AG09309 (cell line): ENCODE data around the gene LCE3E.
"Not testable (repeated sequence)": the region's sequence is repeated elsewhere in the genome, so short reads cannot be mapped to it uniquely, and the experiment has no call there.

Source experiments
- DNase-seq: peaks from one replicate; pipeline ENCODE4 v3.0.0-alpha.2; 2010; ENCODE audit warnings: low read depth
- H3K4me3 ChIP-seq: 2 replicates; pipeline ENCODE4 v1.5.1; 2011; ENCODE audit warnings: mild to moderate bottlenecking, low read depth, low read length, moderate library complexity; ENCODE audit not compliant: control insufficient read depth
- CTCF ChIP-seq: IDR thresholded peaks from 2 replicates; pipeline ENCODE4 v1.5.1; 2011; ENCODE audit warnings: mild to moderate bottlenecking, low read depth, low read length, inconsistent platforms; ENCODE audit not compliant: insufficient read depth, control insufficient read depth; ENCODE audit errors: missing control alignments

LCE3E gene

GRCh38 chr1:152566681-152567080 lies at the start of gene LCE3E:
TSS of gene LCE3E (minus strand) at chr1:152566780. CDS start at chr1:152566208, 572 bp downstream.
- DNase-seq = no peak
- no peak for TF ChIP-seq CTCF
- H3K4me3 ChIP-seq = no peak within 1 kb of the TSS

GRCh38 chr1:152613511-152613910 lies 46.9 kb upstream of the LCE3E start, which contains the start of gene LCE3B:
TSS of gene LCE3B (plus strand) at chr1:152613811. CDS start at chr1:152613811, 0 bp downstream.
- H3K4me3 ChIP-seq = no peak within 1 kb of the TSS
- TF ChIP-seq CTCF = no peak
- DNase-seq = no peak

GRCh38 chr1:152599934-152600333 lies 33.4 kb upstream of the LCE3E start, which contains the start of gene LCE3C:
TSS of gene LCE3C (plus strand) at chr1:152600234. CDS start at chr1:152600732, 498 bp downstream.
- H3K4me3 ChIP-seq = no peak within 1 kb of the TSS
- no peak for DNase-seq
- no peak for TF ChIP-seq CTCF

GRCh38 chr1:152596986-152597385 lies 30.4 kb upstream of the LCE3E start:
- H3K4me3 ChIP-seq = no peak overlapping the region
- no peak for DNase-seq
- no peak for TF ChIP-seq CTCF

- TF ChIP-seq CTCF = no peak
- DNase-seq = no peak
- H3K4me3 ChIP-seq = no peak overlapping the region
Measured at GRCh38 chr1:152585586-152585985, 19.0 kb upstream of the LCE3E start.

GRCh38 chr1:152582647-152583046 lies 16.1 kb upstream of the LCE3E start:
- no peak for DNase-seq
- no peak for TF ChIP-seq CTCF
- H3K4me3 ChIP-seq = no peak overlapping the region

GRCh38 chr1:152580433-152580832 lies 13.9 kb upstream of the LCE3E start, which contains the start of gene LCE3D:
TSS of gene LCE3D (minus strand) at chr1:152580516. CDS start at chr1:152579936, 580 bp downstream.
- no peak for DNase-seq
- H3K4me3 ChIP-seq = no peak within 1 kb of the TSS
- TF ChIP-seq CTCF = no peak

GRCh38 chr1:152579526-152579925 lies 12.9 kb upstream of the LCE3E start:
- DNase-seq, H3K4me3 ChIP-seq: not testable (repeated sequence)
